HFF-Myc (cell line): ENCODE results near the gene LRRC7.
"Not testable (repeated sequence)": the region's sequence is repeated elsewhere in the genome, so short reads cannot be mapped to it uniquely, and the experiment has no call there.

Experiments
- DNase-seq: peaks from one replicate; pipeline ENCODE4 v3.0.0-alpha.2; 2011; ENCODE audit warnings: low read depth; ENCODE audit errors: extremely low read depth
- H3K4me3 ChIP-seq: replicated peaks from 2 replicates; pipeline ENCODE4 v1.5.1; 2011; ENCODE audit warnings: low read depth, mild to moderate bottlenecking, control low read depth, low read length
- TF ChIP-seq, protein P1 (sequence below): IDR thresholded peaks from 2 replicates; pipeline ENCODE4 v1.5.1; 2012; ENCODE audit warnings: mild to moderate bottlenecking, low read depth, low read length, control low read depth; ENCODE audit errors: missing control alignments

LRRC7 gene

DNA sequence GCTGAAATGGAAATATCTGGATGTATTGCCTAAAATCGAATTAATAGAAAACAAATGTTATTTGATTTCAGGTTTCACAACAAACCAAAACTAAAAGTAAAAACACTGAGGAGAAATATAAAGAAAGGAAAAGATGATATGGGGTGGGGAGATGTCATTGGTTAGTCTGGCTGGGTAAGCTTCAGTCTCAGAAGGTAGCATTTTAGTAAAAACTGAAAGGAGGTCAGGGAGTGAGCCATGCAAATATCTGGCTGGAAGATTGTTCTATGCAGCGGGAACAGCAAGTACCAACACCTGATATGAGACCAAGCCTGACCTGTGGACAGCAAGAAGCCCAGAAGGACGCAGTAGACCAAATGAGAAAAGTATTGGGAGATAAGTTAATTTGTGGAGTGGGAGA, 373.1 kb downstream of the LRRC7 start:
- no peak overlapping the region for H3K4me3 ChIP-seq
- TF ChIP-seq, protein P1, sequence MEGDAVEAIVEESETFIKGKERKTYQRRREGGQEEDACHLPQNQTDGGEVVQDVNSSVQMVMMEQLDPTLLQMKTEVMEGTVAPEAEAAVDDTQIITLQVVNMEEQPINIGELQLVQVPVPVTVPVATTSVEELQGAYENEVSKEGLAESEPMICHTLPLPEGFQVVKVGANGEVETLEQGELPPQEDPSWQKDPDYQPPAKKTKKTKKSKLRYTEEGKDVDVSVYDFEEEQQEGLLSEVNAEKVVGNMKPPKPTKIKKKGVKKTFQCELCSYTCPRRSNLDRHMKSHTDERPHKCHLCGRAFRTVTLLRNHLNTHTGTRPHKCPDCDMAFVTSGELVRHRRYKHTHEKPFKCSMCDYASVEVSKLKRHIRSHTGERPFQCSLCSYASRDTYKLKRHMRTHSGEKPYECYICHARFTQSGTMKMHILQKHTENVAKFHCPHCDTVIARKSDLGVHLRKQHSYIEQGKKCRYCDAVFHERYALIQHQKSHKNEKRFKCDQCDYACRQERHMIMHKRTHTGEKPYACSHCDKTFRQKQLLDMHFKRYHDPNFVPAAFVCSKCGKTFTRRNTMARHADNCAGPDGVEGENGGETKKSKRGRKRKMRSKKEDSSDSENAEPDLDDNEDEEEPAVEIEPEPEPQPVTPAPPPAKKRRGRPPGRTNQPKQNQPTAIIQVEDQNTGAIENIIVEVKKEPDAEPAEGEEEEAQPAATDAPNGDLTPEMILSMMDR: no peak
- DNase-seq: no peak

DNA sequence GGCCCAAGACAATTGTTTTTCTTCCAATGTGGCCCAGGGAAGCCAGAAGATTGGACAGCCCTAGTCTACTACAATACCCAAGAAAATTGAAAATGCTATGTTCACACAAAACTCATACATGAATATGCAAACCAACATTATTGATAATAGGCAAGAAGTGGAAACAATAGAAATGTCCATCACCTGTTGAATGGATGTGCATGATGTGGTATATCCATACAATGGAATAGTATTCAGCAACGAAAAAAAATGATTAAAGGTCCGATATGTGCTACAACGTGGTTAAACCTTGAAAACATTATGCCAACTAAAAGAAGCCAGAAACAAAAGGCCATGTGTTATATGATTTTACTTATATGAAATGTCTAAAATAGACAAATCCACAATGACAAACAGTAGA, 375.3 kb downstream of the LRRC7 start:
- no peak for DNase-seq
- TF ChIP-seq, protein P1: no peak
- no peak overlapping the region for H3K4me3 ChIP-seq

DNA sequence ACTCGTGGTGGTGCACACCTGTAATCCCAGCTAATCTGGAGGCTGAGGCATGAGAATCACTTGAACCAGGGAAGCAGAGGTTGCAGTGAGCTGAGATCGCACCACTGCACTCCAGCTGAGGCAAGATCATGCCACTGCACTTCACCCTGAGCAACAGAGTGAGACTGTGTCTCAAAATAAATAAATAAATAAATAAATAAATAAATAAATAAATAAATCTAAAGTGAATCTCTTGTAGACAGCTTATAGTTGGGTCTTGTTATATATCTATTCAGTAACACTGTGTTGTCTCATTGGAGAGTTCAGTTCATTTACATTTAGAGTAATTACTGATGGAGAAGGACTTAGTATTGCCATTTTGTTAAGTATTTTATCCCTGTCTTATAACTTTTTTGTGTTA, 379.2 kb downstream of the LRRC7 start:
- no peak for DNase-seq
- H3K4me3 ChIP-seq: no peak overlapping the region
- TF ChIP-seq, protein P1: no peak

DNA sequence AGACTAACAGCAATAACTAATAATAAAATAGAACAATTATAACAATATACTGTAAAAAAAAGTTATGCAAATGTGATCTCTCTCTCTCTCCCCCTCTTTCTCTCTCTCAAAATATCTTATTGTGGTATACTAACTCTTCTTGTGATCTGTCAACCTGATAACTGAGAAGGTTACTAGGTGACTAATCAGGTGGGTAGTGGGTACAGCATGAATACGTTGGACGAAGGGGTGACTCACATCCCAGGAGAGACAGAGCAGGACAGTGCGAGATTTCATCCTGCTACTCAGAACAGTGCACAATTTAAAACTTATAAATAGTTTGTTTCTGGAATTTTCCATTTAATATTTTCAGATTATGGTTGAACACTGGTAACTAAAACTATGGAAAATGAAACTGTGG, 380.1 kb downstream of the LRRC7 start:
- TF ChIP-seq, protein P1: no peak
- no peak overlapping the region for H3K4me3 ChIP-seq
- no peak for DNase-seq

DNA sequence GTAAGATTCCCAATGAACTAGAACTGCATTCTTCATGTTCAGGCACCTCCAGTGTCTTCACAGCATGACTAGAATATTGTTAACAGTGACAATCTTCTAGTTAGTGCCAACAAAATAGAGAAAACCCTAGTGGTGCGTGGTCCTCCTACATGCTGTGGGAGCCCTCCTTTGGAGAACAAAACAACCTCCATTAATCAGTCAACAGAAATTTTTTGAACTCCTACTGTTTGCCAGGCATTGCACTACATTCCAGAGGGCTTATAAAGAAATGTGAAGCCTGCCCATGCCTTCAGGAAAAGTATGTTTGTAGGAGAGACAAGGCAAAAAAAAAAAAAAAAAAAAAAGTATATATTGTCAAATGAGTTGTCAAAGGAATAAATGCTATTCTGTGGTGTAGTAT, 385.0 kb downstream of the LRRC7 start:
- TF ChIP-seq, protein P1: no peak
- DNase-seq: no peak
- H3K4me3 ChIP-seq: no peak overlapping the region

DNA sequence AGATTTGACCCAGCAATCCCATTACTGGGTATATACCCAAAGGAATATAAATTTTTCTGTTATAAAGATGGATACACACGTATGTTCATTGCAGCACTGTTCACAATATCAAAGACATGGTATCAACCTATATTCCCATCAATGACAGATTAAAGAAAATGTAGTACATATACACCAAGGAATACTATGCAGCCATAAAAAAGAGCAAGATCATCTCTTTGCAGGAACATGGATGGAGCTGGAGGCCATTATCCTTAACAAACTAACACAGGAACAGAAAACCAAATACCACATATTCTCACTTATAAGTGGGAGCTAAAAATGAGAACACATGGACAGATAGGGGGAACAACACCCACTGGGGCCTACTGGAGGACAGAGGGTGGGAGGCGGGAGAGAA, 394.7 kb downstream of the LRRC7 start:
- DNase-seq, H3K4me3 ChIP-seq: not testable (repeated sequence)

DNA sequence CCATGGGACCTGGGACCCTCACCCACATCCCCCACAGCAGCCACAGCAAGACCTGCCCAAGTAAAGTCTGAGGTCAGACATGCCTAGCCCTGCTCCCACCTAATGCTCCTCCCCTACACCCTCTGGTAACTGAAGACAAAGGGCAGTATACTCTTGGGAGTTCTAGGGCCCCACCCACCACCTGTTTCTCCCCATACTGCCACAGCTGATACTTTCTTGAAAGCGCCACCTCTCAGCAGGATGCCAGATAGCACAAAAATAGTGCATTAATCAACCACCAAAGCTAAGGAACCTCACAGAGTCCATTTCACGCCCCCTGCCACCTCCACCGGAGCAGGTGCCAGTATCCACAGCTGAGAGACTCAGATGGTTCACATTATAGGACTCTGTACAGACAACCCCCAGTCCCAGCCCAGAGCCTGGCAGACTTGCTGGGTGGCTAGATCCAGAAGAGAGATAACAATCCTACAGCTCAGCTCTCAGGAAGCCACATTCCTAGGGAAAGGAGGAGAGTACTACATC, 399.6 kb downstream of the LRRC7 start:
- H3K4me3 ChIP-seq: no peak overlapping the region
- DNase-seq: no peak
- TF ChIP-seq, protein P1: no peak
